HepG2 (cell line): ENCODE measurements around the gene GALNT1. TPM values are rescaled to one million over a fixed set of nuclear protein-coding genes. Genes with fewer than 3 reads are reported as not detected.

ENCODE experiments used
- ATAC-seq: fragments of 200-7000 bp; cut with Tn5 transposase; 3 replicates; pipeline ENCODE4 v1.9.1; 2020; ENCODE audit warnings: mild to moderate bottlenecking, moderate library complexity
- BruUV-seq: library from RNA; stranded (reverse); fragments of 400-500 nt; replicated peaks from 2 replicates; lab custom pipeline; 2021; lab: Mats Ljungman, UMichigan
- CTCF ChIA-PET: fragments of 300-600 bp; formaldehyde crosslinking; extraction: SDS; loops from one replicate; lab custom pipeline; 2021; ENCODE audit warnings: low total read pairs, inconsistent platforms, low intra/inter-chr PET ratio; lab: Yijun Ruan, JAX
- POLR2A ChIA-PET: fragments of 350-600 bp; sonication (Branson Sonifier 250); formaldehyde crosslinking; loops from one replicate; lab custom pipeline; 2020; ENCODE audit warnings: antibody characterized with exemption, inconsistent platforms; lab: Yijun Ruan, JAX
- DNase-seq: peaks from one replicate; pipeline ENCODE4 v3.0.0-alpha.2; 2015; ENCODE audit warnings: low spot score
- FAIRE-seq: peaks from 3 replicates; lab custom pipeline; 2011; peaks lifted over from hg19 to GRCh38; lab: Jason Lieb, UNC
- H2AFZ ChIP-seq: one replicate; pipeline ENCODE4 v1.6.1; 2011; ENCODE audit warnings: low read length, inconsistent platforms
- H3K27ac ChIP-seq: fragments of 300-600 bp; 3 replicates; pipeline ENCODE4 v1.8.0; 2011; ENCODE audit warnings: mixed run types, mild to moderate bottlenecking, mixed read lengths, low read length, inconsistent platforms; ENCODE audit not compliant: insufficient read depth; ENCODE audit errors: extremely low read length
- H3K27me3 ChIP-seq, 2 experiments: fragments of 200-600 bp in 1 of 2; 2 replicates in 1 of 2; 3 replicates in 1 of 2; pipeline versions ENCODE4 v1.6.0 to v1.8.0; 2011; ENCODE audit warnings: low read length in 2 of 2, mild to moderate bottlenecking in 2 of 2, moderate library complexity in 2 of 2, inconsistent platforms in 1 of 2; ENCODE audit not compliant: insufficient read depth in 2 of 2, control insufficient read depth in 1 of 2
- H3K36me3 ChIP-seq, 2 experiments: fragments of 200-600 bp in 1 of 2; replicated peaks in 1 of 2; 2 replicates in 1 of 2; 3 replicates in 1 of 2; pipeline versions ENCODE4 v1.5.1 to v1.8.0; 2011; ENCODE audit warnings: low read length in 2 of 2, inconsistent platforms in 1 of 2; ENCODE audit not compliant: insufficient read depth in 2 of 2, control insufficient read depth in 1 of 2
- H3K4me1 ChIP-seq: 2 replicates; pipeline ENCODE4 v1.5.1; 2012; ENCODE audit warnings: low read length, inconsistent platforms; ENCODE audit not compliant: insufficient read depth
- H3K4me2 ChIP-seq: 2 replicates; pipeline ENCODE4 v1.6.0; 2011; ENCODE audit warnings: low read depth, low read length, inconsistent platforms
- H3K4me3 ChIP-seq, 3 experiments: fragments of 200-600 bp in 1 of 3; sonication (generic), shearing (Covaris generic) in 1 of 3; replicated peaks in 1 of 3; 2 replicates each; pipeline ENCODE4 v1.5.1; 2011 to 2016; ENCODE audit warnings: low read length in 3 of 3, inconsistent platforms in 2 of 3, low read depth in 2 of 3, mild to moderate bottlenecking in 2 of 3, control low read depth in 1 of 3, mixed read lengths in 1 of 3; ENCODE audit not compliant: insufficient read depth in 1 of 3
- H3K79me2 ChIP-seq: one replicate; pipeline ENCODE4 v1.6.1; 2011; ENCODE audit warnings: low read length, inconsistent platforms; ENCODE audit not compliant: insufficient read depth
- H3K9ac ChIP-seq: 2 replicates; pipeline ENCODE4 v1.6.0; 2011; ENCODE audit warnings: mild to moderate bottlenecking, low read depth, low read length, inconsistent platforms; ENCODE audit not compliant: insufficient read depth
- H3K9me3 ChIP-seq: 2 replicates; pipeline ENCODE4 v1.5.1; 2012; ENCODE audit warnings: mild to moderate bottlenecking, low read length
- H4K20me1 ChIP-seq: 2 replicates; pipeline ENCODE4 v1.6.0; 2011; ENCODE audit warnings: inconsistent platforms, mild to moderate bottlenecking, low read length, moderate library complexity; ENCODE audit not compliant: insufficient read depth
- ARID5B ChIP-seq: IDR thresholded peaks from 2 replicates; pipeline ENCODE4 v1.4.0; 2020; ENCODE audit warnings: mild to moderate bottlenecking, missing genetic modification reagents
- ATF2 ChIP-seq: sonication (generic); formaldehyde crosslinking; IDR thresholded peaks from 2 replicates; pipeline ENCODE4 v1.4.0; 2020; ENCODE audit warnings: missing genetic modification reagents
- CERS6 ChIP-seq: sonication (generic); formaldehyde crosslinking; IDR thresholded peaks from 2 replicates; pipeline ENCODE4 v1.5.0; 2020; ENCODE audit warnings: missing genetic modification reagents
- DBP ChIP-seq: sonication (generic); formaldehyde crosslinking; IDR thresholded peaks from 2 replicates; pipeline ENCODE4 v1.4.0; 2020; ENCODE audit warnings: missing genetic modification reagents; ENCODE audit errors: not compliant biosample characterization
- HDAC2 ChIP-seq: sonication (generic); formaldehyde crosslinking; IDR thresholded peaks from 2 replicates; pipeline ENCODE4 v1.4.0; 2020; ENCODE audit warnings: missing genetic modification reagents
- HOMEZ ChIP-seq: IDR thresholded peaks from 2 replicates; pipeline ENCODE4 v1.6.1; 2016; ENCODE audit warnings: low read depth
- KAT2B ChIP-seq: fragments of 150-350 bp; IDR thresholded peaks from 2 replicates; pipeline ENCODE4 v1.6.1; 2014; ENCODE audit warnings: low read depth, low read length, borderline replicate concordance
- MBNL3 ChIP-seq: fragments of 250-450 bp; sonication (Bioruptor Pico); conservative IDR thresholded peaks from 2 replicates; pipeline ENCODE4 v1.8.0; 2022; ENCODE audit warnings: mild to moderate bottlenecking, inconsistent platforms
- MIER2 ChIP-seq: IDR thresholded peaks from 2 replicates; pipeline ENCODE4 v1.6.1; 2016; ENCODE audit warnings: missing biosample characterization, missing genetic modification reagents
- RFXAP ChIP-seq: sonication (generic); formaldehyde crosslinking; IDR thresholded peaks from 2 replicates; pipeline ENCODE4 v1.4.0; 2020; ENCODE audit warnings: missing genetic modification reagents, borderline replicate concordance
- RXRA ChIP-seq: sonication (generic); formaldehyde crosslinking; IDR thresholded peaks from 2 replicates; pipeline ENCODE4 v1.5.1; 2020; ENCODE audit warnings: missing genetic modification reagents
- SIX1 ChIP-seq: sonication (generic); formaldehyde crosslinking; IDR thresholded peaks from 2 replicates; pipeline ENCODE4 v1.4.0; 2020; ENCODE audit warnings: missing genetic modification reagents, borderline replicate concordance
- SRF ChIP-seq: IDR thresholded peaks from 2 replicates; pipeline ENCODE4 v1.6.1; 2011; ENCODE audit warnings: mild to moderate bottlenecking, low read depth, low read length, moderate library complexity
- U2AF2 ChIP-seq: fragments of 200-400 bp; formaldehyde crosslinking; IDR thresholded peaks from 2 replicates; pipeline ENCODE4 v1.6.1; 2017; ENCODE audit warnings: low read depth, mild to moderate bottlenecking, low read length
- ZNF282 ChIP-seq: fragments of 450-650 bp; IDR thresholded peaks from 2 replicates; pipeline ENCODE4 v1.6.1; 2018; ENCODE audit not compliant: partially characterized antibody
- ZNF335 ChIP-seq: sonication (generic); formaldehyde crosslinking; IDR thresholded peaks from 2 replicates; pipeline ENCODE4 v1.4.0; 2020; ENCODE audit warnings: missing genetic modification reagents
- ZNF891 ChIP-seq: sonication (generic); formaldehyde crosslinking; IDR thresholded peaks from 2 replicates; pipeline ENCODE4 v1.5.0; 2020; ENCODE audit warnings: mild to moderate bottlenecking, missing genetic modification reagents
- WGBS: methylation state at CpG from one replicate; pipeline ENCODE4 v1.1.6; 2017; ENCODE audit warnings: low lambda C conversion rate; 5-methylcytosine and 5-hydroxymethylcytosine counted together
- in situ Hi-C: cut with HindIII; loops from 2 replicates; pipeline ENCODE4 v1.10.0; 2017; ENCODE audit warnings: low pct_unique_long_range_greater_than_20kb; ENCODE audit not compliant: extremely low pct_ligation_motif_present
- intact Hi-C: fragments of 100-400 bp; cut with micrococcal nuclease; formaldehyde crosslinking; loops from one replicate; pipeline ENCODE4 v1.10.0; 2022; ENCODE audit not compliant: unreplicated experiment
- polyA plus RNA-seq, 8 experiments: library from polyadenylated mRNA; depleted of rRNA in 3 of 8; stranded (reverse) in 7 of 8; unstranded in 1 of 8; fragments of >200 nt; fragmentation: Illumina TruSeq in 4 of 8; extraction: Trizol in 4 of 8; gene quantifications; 2 replicates each; pipeline versions ENCODE4 v1.2.1 to v1.2.3, GENCODE V29; 2011 to 2016; ENCODE audit warnings: low read depth in 4 of 8, missing spikeins in 1 of 8, mixed read lengths in 1 of 8; ENCODE audit not compliant: insufficient read depth in 1 of 8
- total RNA-seq, 5 experiments: library from RNA; depleted of rRNA; stranded (reverse); fragments of >200 nt; fragmentation: Illumina TruSeq; extraction: Trizol; gene quantifications; 2 replicates each; pipeline ENCODE4 v1.2.3, GENCODE V29; 2016; ENCODE audit warnings: low read depth in 1 of 5

Gene GALNT1
- total and polyA plus RNA-seq, 2 of the 13 experiments (the other 11 are each of a cell fraction or from before 2014, with no cell fraction given) = 41.1 to 100 TPM

GRCh38 chr18:35695803-35696202 is 114.3 kb downstream of the GALNT1 start (continued):
- TF ChIP-seq ATF2 (CRISPR knock-in tag) (no peak), RXRA (CRISPR knock-in tag) (no peak), ARID5B (CRISPR knock-in tag) (no peak), ZNF335 (CRISPR knock-in tag) (no peak), ZNF891 (CRISPR knock-in tag) (no peak)

GRCh38 chr18:35696307-35696706 is 114.8 kb downstream of the GALNT1 start:
- H3K4me3 ChIP-seq = no peak overlapping the region
- no peaks in the 10 kb centered on the region for H3K27me3 ChIP-seq
- ATAC-seq (no peak), DNase-seq (no peak), FAIRE-seq (no peak)
- no peak overlapping the region for H3K4me2 ChIP-seq
- POLR2A ChIA-PET = no interaction called here
- H3K4me1 ChIP-seq = peaks cover 16% of the 10 kb centered on the region
- H3K79me2 ChIP-seq = no peaks in the 10 kb centered on the region
- intact Hi-C loops (no loop called here), in situ Hi-C loops (no loop called here)
- H3K27ac ChIP-seq = no peak overlapping the region
- H3K9ac ChIP-seq = no peak overlapping the region
- 98% methylated on average over 3 of the region's 3 CpGs for WGBS
- H3K36me3 ChIP-seq = peaks cover 5 to 16% of the 10 kb centered on the region in 2 experiments; a peak in 3 of 5 replicates
- CTCF ChIA-PET = no interaction called here
- no TSS peak for BruUV-seq
- H3K9me3 ChIP-seq = no peaks in the 10 kb centered on the region
- no peak overlapping the region for H2AFZ ChIP-seq
- H4K20me1 ChIP-seq = no peaks in the 10 kb centered on the region
- TF ChIP-seq MBNL3 (CRISPR knock-in tag) (no peak), SIX1 (no peak), DBP (CRISPR knock-in tag) (no peak), ZNF282 (no peak), HOMEZ (CRISPR knock-in tag) (no peak), KAT2B (no peak), SRF (no peak), RFXAP (CRISPR knock-in tag) (no peak), U2AF2 (no peak), CERS6 (CRISPR knock-in tag) (no peak), HDAC2 (CRISPR knock-in tag) (no peak), MIER2 (CRISPR knock-in tag) (no peak)
